ENCODE measurements around the gene APBB1IP.

DNA sequence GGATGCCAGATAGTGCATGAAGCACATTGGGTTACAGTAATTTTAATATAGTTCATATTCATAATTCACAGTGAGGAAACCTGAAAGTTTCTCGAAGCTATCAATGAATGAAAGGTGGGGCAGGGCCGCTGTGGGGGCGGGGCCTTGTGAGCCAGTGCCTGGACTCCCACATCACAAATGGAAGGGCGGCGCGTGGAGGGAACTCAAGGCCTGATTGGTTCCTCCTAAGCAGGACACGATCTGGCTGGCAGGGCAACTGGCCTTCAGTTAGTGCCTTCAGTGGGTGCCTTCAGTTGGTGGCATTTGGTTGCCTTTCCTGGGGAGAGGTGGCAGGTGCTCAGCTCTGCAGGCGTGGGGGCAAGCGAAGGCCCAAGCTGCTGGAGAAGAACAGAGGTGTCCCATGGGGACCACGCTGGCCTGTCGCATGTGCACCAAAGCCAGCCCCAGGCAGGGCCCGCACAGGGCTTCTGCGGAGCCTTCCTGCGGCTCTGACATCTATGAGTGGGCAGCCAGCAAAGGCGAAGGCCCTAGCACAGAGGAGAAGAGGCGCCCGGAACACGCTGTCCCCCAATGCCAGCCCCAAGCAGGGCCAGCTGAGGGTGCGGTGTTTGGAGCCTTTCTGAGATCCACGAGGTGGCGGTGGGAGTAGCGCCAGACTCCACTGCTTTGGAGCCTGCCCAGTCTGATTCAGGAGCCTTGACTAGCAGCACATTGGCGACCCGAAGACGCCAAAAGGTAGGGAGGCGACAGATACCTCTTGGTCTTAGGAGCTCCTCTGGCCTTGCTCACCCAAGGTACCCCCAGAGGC, 141.3 kb downstream of the APBB1IP start:
- TF ChIP-seq POLR2AphosphoS5 (IDR thresholded peaks at IDR 0.05; ENCODE audit: borderline replicate concordance, low read depth, low read length), result no peak
- TF ChIP-seq EZH2 (IDR thresholded peaks at IDR 0.05), result no peak
- TF ChIP-seq FOXP2 (optimal IDR thresholded peaks at IDR 0.05; ENCODE audit: control extremely low read depth, extremely low read length, insufficient read depth), result no peak

Measured in SK-N-MC (cell line).